ENCODE data around the gene CLTCL1.

DNA sequence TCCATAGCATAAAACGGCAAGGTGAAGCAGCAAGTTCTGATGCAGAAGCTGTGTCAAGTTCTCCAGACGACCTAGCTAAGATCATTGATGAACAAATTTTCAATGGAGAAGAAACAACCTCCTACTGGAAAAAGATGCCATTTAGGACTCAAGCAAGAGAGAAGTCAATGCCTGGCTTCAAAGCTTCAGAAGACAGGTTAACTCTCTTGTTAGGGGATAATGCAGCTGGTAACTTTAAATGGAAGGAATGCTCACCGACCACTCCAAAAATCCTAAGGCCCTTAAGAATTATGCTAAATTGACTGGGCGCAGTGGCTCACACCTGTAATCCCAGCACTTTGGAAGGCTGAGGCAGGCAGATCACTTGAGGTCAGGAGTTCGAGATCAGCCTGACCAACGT is 31.3 kb downstream of the CLTCL1 start:
- TF ChIP-seq CTCF (IDR thresholded peaks at IDR 0.05), result no peak
- TF ChIP-seq POLR2AphosphoS5 (IDR thresholded peaks at IDR 0.05), result no peak
